K562 (cell line): ENCODE measurements around the gene LPIN1. TPM values are rescaled to one million over a fixed set of nuclear protein-coding genes. Genes with fewer than 3 reads are reported as not detected.

Source experiments
- ATAC-seq: fragments of 200-7000 bp; cut with Tn5 transposase; 3 replicates; pipeline ENCODE4 v1.9.1; 2020; ENCODE audit warnings: moderate library complexity
- BruUV-seq: library from RNA; stranded (reverse); fragments of 400-500 nt; replicated peaks from 2 replicates; lab custom pipeline; 2021; lab: Mats Ljungman, UMichigan
- CTCF ChIA-PET: fragments of 300-600 bp; formaldehyde crosslinking; extraction: SDS; loops from one replicate; lab custom pipeline; 2021; ENCODE audit warnings: low intra/inter-chr PET ratio; lab: Yijun Ruan, JAX
- POLR2A ChIA-PET: fragments of 300-600, 350-650 bp; sonication (Branson Sonifier 250); formaldehyde crosslinking; extraction: SDS; loops from one replicate; lab custom pipeline; 2021; ENCODE audit warnings: antibody characterized with exemption, inconsistent platforms; lab: Yijun Ruan, JAX
- DNase-seq, 4 experiments: peaks; one replicate each; pipeline versions ENCODE4 v3.0.0 to v3.0.0-alpha.2; 2011 to 2018; ENCODE audit warnings: low spot score in 3 of 4, mixed read lengths in 3 of 4; ENCODE audit errors: extremely low read depth in 1 of 4
- FAIRE-seq: peaks from 2 replicates; lab custom pipeline; 2011; peaks lifted over from hg19 to GRCh38; lab: Jason Lieb, UNC
- H2AFZ ChIP-seq: 2 replicates; pipeline ENCODE4 v1.6.0; 2011; ENCODE audit warnings: low read depth, low read length, control low read depth, inconsistent platforms
- H3K27ac ChIP-seq: fragments of 200-600 bp; 3 replicates; pipeline ENCODE4 v1.8.0; 2011; ENCODE audit warnings: low read depth, mild to moderate bottlenecking, control low read depth, inconsistent platforms, low read length, moderate library complexity, mixed read lengths; ENCODE audit errors: extremely low read depth
- H3K27me3 ChIP-seq, 2 experiments: fragments of 300-600 bp in 1 of 2; 2 replicates in 1 of 2; 3 replicates in 1 of 2; pipeline versions ENCODE4 v1.6.0 to v1.8.0; 2011; ENCODE audit warnings: inconsistent platforms in 2 of 2, low read length in 2 of 2, mild to moderate bottlenecking in 1 of 2, mixed read lengths in 1 of 2, moderate library complexity in 1 of 2; ENCODE audit not compliant: control insufficient read depth in 2 of 2, insufficient read depth in 2 of 2
- H3K36me3 ChIP-seq: fragments of 300-600 bp; 3 replicates; pipeline ENCODE4 v1.8.0; 2011; ENCODE audit warnings: mild to moderate bottlenecking, low read length, inconsistent platforms; ENCODE audit not compliant: control insufficient read depth, insufficient read depth
- H3K4me1 ChIP-seq, 2 experiments: fragments of 200-600 bp in 1 of 2; replicated peaks in 1 of 2; 2 replicates in 1 of 2; 3 replicates in 1 of 2; pipeline versions ENCODE4 v1.5.1 to v1.8.0; 2011; ENCODE audit warnings: inconsistent platforms in 2 of 2, low read length in 2 of 2, mild to moderate bottlenecking in 1 of 2, mixed read lengths in 1 of 2, moderate library complexity in 1 of 2; ENCODE audit not compliant: control insufficient read depth in 2 of 2, insufficient read depth in 2 of 2
- H3K4me2 ChIP-seq: 2 replicates; pipeline ENCODE4 v1.6.1; 2011; ENCODE audit warnings: low read length, control low read depth, inconsistent platforms, mixed read lengths; ENCODE audit not compliant: insufficient read depth
- H3K4me3 ChIP-seq: fragments of 200-600 bp; sonication (generic), shearing (Covaris generic); 2 replicates; pipeline ENCODE4 v1.5.1; 2016; ENCODE audit warnings: control low read depth, inconsistent platforms
- H3K79me2 ChIP-seq: fragments of 200-600 bp; 3 replicates; pipeline ENCODE4 v1.8.0; 2011; ENCODE audit warnings: low read length, inconsistent platforms; ENCODE audit not compliant: control insufficient read depth, insufficient read depth
- H3K9ac ChIP-seq, 2 experiments: 2 replicates each; pipeline versions ENCODE4 v1.6.0 to v1.6.1; 2011; ENCODE audit warnings: low read depth in 2 of 2, low read length in 2 of 2, control low read depth in 1 of 2, inconsistent platforms in 1 of 2, mild to moderate bottlenecking in 1 of 2, mixed read lengths in 1 of 2; ENCODE audit not compliant: insufficient read depth in 1 of 2
- H3K9me1 ChIP-seq: one replicate; pipeline ENCODE4 v1.6.0; 2011; ENCODE audit warnings: inconsistent platforms, mild to moderate bottlenecking, low read length, moderate library complexity; ENCODE audit not compliant: control insufficient read depth, insufficient read depth
- H3K9me3 ChIP-seq: replicated peaks from 2 replicates; pipeline ENCODE4 v1.5.1; 2011; ENCODE audit warnings: low read depth, low read length, inconsistent platforms; ENCODE audit not compliant: control insufficient read depth, insufficient read depth
- H4K20me1 ChIP-seq: replicated peaks from 2 replicates; pipeline ENCODE4 v1.6.1; 2011; ENCODE audit warnings: low read length, inconsistent platforms, mixed read lengths; ENCODE audit not compliant: control insufficient read depth, insufficient read depth
- CLOCK ChIP-seq: fragments of 250-450 bp; sonication (Bioruptor Pico); IDR thresholded peaks from 2 replicates; pipeline ENCODE4 v1.4.0; 2020; ENCODE audit warnings: mild to moderate bottlenecking, moderate library complexity, borderline replicate concordance
- REST ChIP-seq, 2 experiments: fragments of 450-650 bp; formaldehyde crosslinking in 1 of 2; IDR thresholded peaks; 2 replicates each; pipeline versions ENCODE4 v1.4.0 to v1.6.1; 2014 to 2020; ENCODE audit warnings: mild to moderate bottlenecking in 2 of 2, borderline replicate concordance in 1 of 2, low read depth in 1 of 2
- SPI1 ChIP-seq: IDR thresholded peaks from 2 replicates; pipeline ENCODE4 v1.6.1; 2011; ENCODE audit warnings: low read depth, low read length, control low read depth, borderline replicate concordance
- WGBS: fragments of 100-300 bp; shearing (Covaris generic); methylation state at CpG from one replicate; pipeline ENCODE4 v1.1.6; 2016; ENCODE audit warnings: low coverage, mixed read lengths; ENCODE audit not compliant: insufficient coverage; ENCODE audit errors: missing lambda C conversion rate; 5-methylcytosine and 5-hydroxymethylcytosine counted together
- in situ Hi-C: fragments of 300-500 bp; cut with MboI; formaldehyde crosslinking; loops from 4 replicates; pipeline ENCODE4 v1.15.0; 2018; ENCODE audit warnings: inconsistent platforms, mixed read lengths
- intact Hi-C: fragments of 100-400 bp; cut with micrococcal nuclease; formaldehyde crosslinking; loops from 2 replicates; pipeline ENCODE4 v1.14.2; 2022
- polyA plus RNA-seq, 8 experiments: library from polyadenylated mRNA; depleted of rRNA in 4 of 8; stranded (reverse) in 5 of 8; unstranded in 3 of 8; fragments of >200 nt; fragmentation: Nextera tagmentation in 2 of 8; fragmentation: Illumina TruSeq in 1 of 8; extraction: Ambion mirVana in 2 of 8; extraction: Trizol in 1 of 8; gene quantifications; 2 replicates each; pipeline versions ENCODE4 v1.2.1 to v1.2.3, GENCODE V29; 2011 to 2014; ENCODE audit warnings: inconsistent platforms in 1 of 8, missing spikeins in 1 of 8
- total RNA-seq, 7 experiments: library from RNA; depleted of rRNA in 6 of 7; stranded (reverse); fragments of >200 nt in 6 of 7; fragmentation: Illumina TruSeq in 2 of 7; extraction: Trizol in 2 of 7; gene quantifications; 2 replicates each; pipeline versions ENCODE4 v1.2.1 to v1.2.3, GENCODE V29; 2011 to 2021; ENCODE audit warnings: low replicate concordance in 1 of 7

The LPIN1 gene
- total and polyA plus RNA-seq, 9 of the 15 experiments (the other 6 are each of a cell fraction or from before 2014, with no cell fraction given), result 9.2 to 84.0 (median 27.8) TPM

GRCh38 chr2:11833601-11834000, 87.2 kb downstream of the LPIN1 start:
- Histone ChIP-seq H2AFZ (0 out of 2 replicates have a peak overlapping the region, but pooled peaks have one; percentile 2), H3K9ac (no peak overlapping the region), H3K79me2 (no peaks in the 10 kb centered on the region), H3K4me3 (no peak overlapping the region), H3K4me1 (peaks cover 17 to 26% of the 10 kb centered on the region in 2 experiments), H4K20me1 (no peaks in the 10 kb centered on the region), H3K27me3 (peaks cover 0 to 11% of the 10 kb centered on the region in 2 experiments; a peak in 1 of 5 replicates), H3K27ac (no peak overlapping the region), H3K9me1 (no peaks in the 10 kb centered on the region), H3K36me3 (no peaks in the 10 kb centered on the region), H3K9me3 (no peaks in the 10 kb centered on the region), H3K4me2 (no peak overlapping the region)
- FAIRE-seq, result no peak
- TF ChIP-seq SPI1 (peak; percentile 77), REST (IDR thresholded peaks at IDR 0.05; ENCODE audit: borderline replicate concordance) (no peak), REST (CRISPR knock-in tag; IDR thresholded peaks at IDR 0.05; ENCODE audit: low read depth) (no peak), CLOCK (no peak)
- CTCF ChIA-PET, result no interaction called here
- in situ Hi-C loops (no loop called here), intact Hi-C loops (loop anchor here (5.0 to 10.0 kb wide), 2 partner anchors 214 to 451 kb away; no protein-coding TSS in a partner anchor)
- WGBS, result 79% methylated on average over 6 of the region's 6 CpGs
- no peak for DNase-seq
- POLR2A ChIA-PET, result interaction anchor here (0.5 to 2.4 kb wide), 3 partner anchors 9 to 913 kb away, joined by 3 to 5 read pairs (median 3); no protein-coding TSS in a partner anchor
- no TSS peak for BruUV-seq
- no peak for ATAC-seq
